AG04450 (cell line): ENCODE measurements around the gene ARL6IP5. TPM values are rescaled to one million over a fixed set of nuclear protein-coding genes. Genes with fewer than 3 reads are reported as not detected.

Source experiments
- CTCF ChIA-PET: fragments of 300-600, 350-600 bp; formaldehyde crosslinking; extraction: SDS; loops from one replicate; lab custom pipeline; 2022; ENCODE audit warnings: antibody characterized with exemption, inconsistent platforms; lab: Charles Lee
- POLR2A ChIA-PET: fragments of 350-600 bp; formaldehyde crosslinking; extraction: SDS; loops from one replicate; lab custom pipeline; 2021; ENCODE audit warnings: antibody characterized with exemption, inconsistent platforms; lab: Yijun Ruan, JAX
- DNase-seq: peaks from one replicate; pipeline ENCODE4 v3.0.0-alpha.2; 2011; ENCODE audit warnings: low read depth, low spot score
- H3K27ac ChIP-seq: one replicate; pipeline ENCODE4 v1.5.1; 2012; ENCODE audit warnings: low read depth, low read length, control low read depth
- H3K27me3 ChIP-seq: one replicate; pipeline ENCODE4 v1.6.0; 2012; ENCODE audit warnings: low read length; ENCODE audit not compliant: control insufficient read depth, insufficient read depth
- H3K4me3 ChIP-seq: 2 replicates; pipeline ENCODE4 v1.5.1; 2011; ENCODE audit warnings: mild to moderate bottlenecking, low read depth, low read length, control low read depth
- H3K9me3 ChIP-seq: 2 replicates; pipeline ENCODE4 v1.5.1; 2012; ENCODE audit warnings: low read length; ENCODE audit not compliant: control insufficient read depth, insufficient read depth
- CTCF ChIP-seq: IDR thresholded peaks from 2 replicates; pipeline ENCODE4 v1.5.1; 2011; ENCODE audit warnings: low read depth, low read length, control low read depth, inconsistent platforms
- polyA plus RNA-seq: library from polyadenylated mRNA; depleted of rRNA; stranded (reverse); fragments of >200 nt; gene quantifications from 2 replicates; pipeline ENCODE4 v1.2.3, GENCODE V29; 2011

Gene ARL6IP5
- polyA plus RNA-seq, 1 experiment, result 204 TPM

GRCh38 chr3:69095636-69096035 lies 10.9 kb downstream of the ARL6IP5 start:
- H3K9me3 ChIP-seq, result no peaks in the 10 kb centered on the region
- no peaks in the 10 kb centered on the region for H3K27me3 ChIP-seq
- POLR2A ChIA-PET, result no interaction called here
- TF ChIP-seq CTCF, result no peak
- no peak for DNase-seq
- CTCF ChIA-PET, result interaction anchor here (0.7 to 2.7 kb wide), 2 partner anchors 25 to 576 kb away, joined by 4 to 13 read pairs; no protein-coding TSS in a partner anchor
- H3K27ac ChIP-seq, result no peak overlapping the region
- H3K4me3 ChIP-seq, result no peak overlapping the region

GRCh38 chr3:69096299-69096698 lies 11.6 kb downstream of the ARL6IP5 start:
- no peak for DNase-seq
- no peaks in the 10 kb centered on the region for H3K9me3 ChIP-seq
- ChIA-PET POLR2A (no interaction called here), CTCF (no interaction called here)
- TF ChIP-seq CTCF, result no peak
- H3K27me3 ChIP-seq, result no peaks in the 10 kb centered on the region
- H3K4me3 ChIP-seq, result no peak overlapping the region
- no peak overlapping the region for H3K27ac ChIP-seq

GRCh38 chr3:69097407-69098086 lies 12.8 kb downstream of the ARL6IP5 start:
- Histone ChIP-seq H3K27me3 (no peaks in the 10 kb centered on the region), H3K9me3 (no peaks in the 10 kb centered on the region), H3K4me3 (no peak overlapping the region), H3K27ac (no peak overlapping the region)
- TF ChIP-seq CTCF, result no peak
- POLR2A ChIA-PET, result no interaction called here
- CTCF ChIA-PET, result interaction anchor here (1.4 kb wide), 1 partner anchor 209 kb away, joined by 3 read pairs; no protein-coding TSS in a partner anchor
- no peak for DNase-seq

GRCh38 chr3:69099576-69099975 lies 14.8 kb downstream of the ARL6IP5 start:
- no peaks in the 10 kb centered on the region for H3K27me3 ChIP-seq
- CTCF ChIA-PET, result interaction anchor here (2.4 kb wide), 1 partner anchor 21 kb away, joined by 13 read pairs; no protein-coding TSS in a partner anchor
- H3K9me3 ChIP-seq, result no peaks in the 10 kb centered on the region
- no peak overlapping the region for H3K27ac ChIP-seq
- TF ChIP-seq CTCF, result no peak
- POLR2A ChIA-PET, result no interaction called here
- H3K4me3 ChIP-seq, result no peak overlapping the region
- DNase-seq, result no peak

GRCh38 chr3:69102384-69102783 lies 17.6 kb downstream of the ARL6IP5 start:
- POLR2A ChIA-PET, result no interaction called here
- Histone ChIP-seq H3K27ac (no peak overlapping the region), H3K9me3 (no peaks in the 10 kb centered on the region), H3K27me3 (no peaks in the 10 kb centered on the region), H3K4me3 (no peak overlapping the region)
- CTCF ChIA-PET, result interaction anchor here (2.3 to 2.9 kb wide), 2 partner anchors 18 to 204 kb away, joined by 7 to 12 read pairs; no protein-coding TSS in a partner anchor
- no peak for DNase-seq
- no peak for TF ChIP-seq CTCF
